A549 (cell line): ENCODE measurements around the gene RBM15. TPM values are rescaled to one million over a fixed set of nuclear protein-coding genes. Genes with fewer than 3 reads are reported as not detected.

Source experiments
- BHLHE40 ChIP-seq: IDR thresholded peaks from 2 replicates; pipeline ENCODE4 v1.6.1; 2012; ENCODE audit warnings: low read depth, low read length, inconsistent platforms
- CBX2 ChIP-seq: fragments of 200-600 bp; sonication (generic); IDR thresholded peaks from 2 replicates; pipeline ENCODE4 v1.6.1; 2016; ENCODE audit warnings: low read depth, mild to moderate bottlenecking, borderline replicate concordance
- CBX8 ChIP-seq: fragments of 200-600 bp; sonication (generic); IDR thresholded peaks from 2 replicates; pipeline ENCODE4 v1.6.1; 2016
- CEBPB ChIP-seq, 2 experiments: fragments of >200 bp in 1 of 2; sonication (Bioruptor Twin) in 1 of 2; formaldehyde crosslinking in 1 of 2; IDR thresholded peaks; 2 replicates each; pipeline ENCODE4 v1.6.1; 2012 to 2016
- CHD2 ChIP-seq: fragments of 150-350 bp; IDR thresholded peaks from 2 replicates; pipeline ENCODE4 v1.6.1; 2014; ENCODE audit warnings: low read length; ENCODE audit not compliant: partially characterized antibody
- CHD4 ChIP-seq: fragments of 200-600 bp; sonication (generic); IDR thresholded peaks from 2 replicates; pipeline ENCODE4 v1.6.1; 2016; ENCODE audit warnings: antibody characterized with exemption, mild to moderate bottlenecking, borderline replicate concordance
- EHF ChIP-seq: fragments of 250-450 bp; sonication (Bioruptor Pico); IDR thresholded peaks from 2 replicates; pipeline ENCODE4 v1.5.0; 2020; ENCODE audit warnings: mild to moderate bottlenecking
- EP300 ChIP-seq, 2 experiments: fragments of >200 bp; sonication (Bioruptor Twin); formaldehyde crosslinking; IDR thresholded peaks; 2 replicates in 1 of 2; 3 replicates in 1 of 2; pipeline ENCODE4 v1.6.1; 2016 to 2017
- ESRRA ChIP-seq: fragments of 150-350 bp; IDR thresholded peaks from 2 replicates; pipeline ENCODE4 v1.6.1; 2014; ENCODE audit warnings: mild to moderate bottlenecking, low read length, borderline replicate concordance
- FOSB ChIP-seq: fragments of 250-450 bp; sonication (Bioruptor Pico); IDR thresholded peaks from 2 replicates; pipeline ENCODE4 v1.5.0; 2020; ENCODE audit warnings: mild to moderate bottlenecking, moderate library complexity
- FOSL2 ChIP-seq, 2 experiments: fragments of 450-650 bp in 1 of 2; fragments of >200 bp in 1 of 2; sonication (Bioruptor Twin) in 1 of 2; formaldehyde crosslinking; IDR thresholded peaks; 2 replicates each; pipeline versions ENCODE4 v1.5.0 to v1.6.1; 2016 to 2020; ENCODE audit warnings: mild to moderate bottlenecking in 1 of 2, moderate library complexity in 1 of 2
- GATA3 ChIP-seq: IDR thresholded peaks from 2 replicates; pipeline ENCODE4 v1.6.1; 2012; ENCODE audit warnings: borderline replicate concordance
- HDAC2 ChIP-seq: fragments of 200-600 bp; sonication (generic); IDR thresholded peaks from 2 replicates; pipeline ENCODE4 v1.6.1; 2016
- HEYL ChIP-seq: fragments of 250-450 bp; sonication (Bioruptor Pico); IDR thresholded peaks from 2 replicates; pipeline ENCODE4 v1.8.0; 2021; ENCODE audit warnings: mild to moderate bottlenecking, moderate library complexity
- HOXA7 ChIP-seq: fragments of 250-450 bp; sonication (Bioruptor Pico); IDR thresholded peaks from 2 replicates; pipeline ENCODE4 v1.5.0; 2020; ENCODE audit warnings: mild to moderate bottlenecking, moderate library complexity
- JUN ChIP-seq, 2 experiments: fragments of >200 bp; sonication (Bioruptor Twin); formaldehyde crosslinking; IDR thresholded peaks; 2 replicates in 1 of 2; 3 replicates in 1 of 2; pipeline ENCODE4 v1.6.1; 2016 to 2017
- KDM1A ChIP-seq: fragments of 200-600 bp; sonication (generic); IDR thresholded peaks from 2 replicates; pipeline ENCODE4 v1.6.1; 2016; ENCODE audit warnings: low read depth, mild to moderate bottlenecking
- MAZ ChIP-seq: fragments of 150-350 bp; IDR thresholded peaks from 2 replicates; pipeline ENCODE4 v1.6.1; 2014; ENCODE audit warnings: antibody characterized with exemption, low read depth, low read length, borderline replicate concordance
- MYC ChIP-seq: IDR thresholded peaks from 2 replicates; pipeline ENCODE4 v1.6.1; 2012; ENCODE audit warnings: mild to moderate bottlenecking, inconsistent platforms, low read length, improper control_type of control experiment, borderline replicate concordance
- NFE2L2 ChIP-seq: fragments of 150-350 bp; conservative IDR thresholded peaks from 2 replicates; pipeline ENCODE4 v1.6.1; 2014; ENCODE audit warnings: low read length
- NR3C1 ChIP-seq: fragments of >200 bp; sonication (Bioruptor Twin); formaldehyde crosslinking; IDR thresholded peaks from 3 replicates; pipeline ENCODE4 v1.6.1; 2017
- PHF8 ChIP-seq: fragments of 200-600 bp; sonication (generic); IDR thresholded peaks from 2 replicates; pipeline ENCODE4 v1.6.1; 2016; ENCODE audit warnings: low read depth, mild to moderate bottlenecking, antibody characterized with exemption, moderate library complexity, borderline replicate concordance
- POLR2A ChIP-seq: IDR thresholded peaks from 2 replicates; pipeline ENCODE4 v1.6.1; 2012; ENCODE audit warnings: mild to moderate bottlenecking, low read length
- POLR2AphosphoS2 ChIP-seq: conservative IDR thresholded peaks from 2 replicates; pipeline ENCODE4 v1.6.1; 2012; ENCODE audit warnings: low read length, improper control_type of control experiment, inconsistent platforms
- RCOR1 ChIP-seq: fragments of 150-350 bp; IDR thresholded peaks from 2 replicates; pipeline ENCODE4 v1.6.1; 2014; ENCODE audit warnings: antibody characterized with exemption, low read length, low read depth
- REST ChIP-seq: fragments of 200-600 bp; sonication (generic); IDR thresholded peaks from 2 replicates; pipeline ENCODE4 v1.6.1; 2016; ENCODE audit warnings: antibody characterized with exemption, mild to moderate bottlenecking, moderate library complexity
- RFX5 ChIP-seq: fragments of 450-650 bp; IDR thresholded peaks from 2 replicates; pipeline ENCODE4 v1.7.1; 2014; ENCODE audit warnings: antibody characterized with exemption, mild to moderate bottlenecking, moderate library complexity
- RNF2 ChIP-seq: fragments of 200-600 bp; sonication (generic); IDR thresholded peaks from 2 replicates; pipeline ENCODE4 v1.6.1; 2016; ENCODE audit warnings: low read depth, mild to moderate bottlenecking, antibody characterized with exemption, moderate library complexity, borderline replicate concordance
- TFCP2L1 ChIP-seq: fragments of 250-450 bp; sonication (Bioruptor Pico); IDR thresholded peaks from 2 replicates; pipeline ENCODE4 v1.5.0; 2021; ENCODE audit warnings: mild to moderate bottlenecking
- TP53 ChIP-seq: fragments of 250-450 bp; sonication (Bioruptor Pico); IDR thresholded peaks from 2 replicates; pipeline ENCODE4 v1.5.0; 2021; ENCODE audit warnings: mild to moderate bottlenecking, moderate library complexity
- ZSCAN20 ChIP-seq: fragments of 250-450 bp; sonication (Bioruptor Pico); IDR thresholded peaks from 2 replicates; pipeline ENCODE4 v1.8.0; 2022; ENCODE audit warnings: mild to moderate bottlenecking, moderate library complexity
- polyA plus RNA-seq, 4 experiments: library from polyadenylated mRNA; depleted of rRNA in 3 of 4; stranded (reverse); fragments of >200 nt; fragmentation: RNase III in 1 of 4; extraction: RNeasy Plus Mini Kit Qiagen cat#74134 plus additional on column Dnase treatment in 1 of 4; gene quantifications; 2 replicates in 3 of 4; 3 replicates in 1 of 4; pipeline ENCODE4 v1.2.3, GENCODE V29; 2011 to 2017
- TF ChIP-seq, protein P1 (sequence below): IDR thresholded peaks from 2 replicates; pipeline ENCODE4 v1.6.1; 2012
- TF ChIP-seq, protein P2 (sequence below): IDR thresholded peaks from 2 replicates; pipeline ENCODE4 v1.6.1; 2012
- TF ChIP-seq, protein P3 (sequence below): fragments of 250-450 bp; sonication (Bioruptor Pico); IDR thresholded peaks from 2 replicates; pipeline ENCODE4 v1.5.0; 2020; ENCODE audit warnings: low read depth, mild to moderate bottlenecking, moderate library complexity
- TF ChIP-seq, protein P4 (sequence below): fragments of >200 bp; sonication (Bioruptor Twin); formaldehyde crosslinking; IDR thresholded peaks from 3 replicates; pipeline ENCODE4 v1.6.1; 2016

The RBM15 gene
- polyA plus RNA-seq, 2 of the 4 experiments (the other 2 are of a cell fraction) = 8.7 to 14.0 TPM

DNA sequence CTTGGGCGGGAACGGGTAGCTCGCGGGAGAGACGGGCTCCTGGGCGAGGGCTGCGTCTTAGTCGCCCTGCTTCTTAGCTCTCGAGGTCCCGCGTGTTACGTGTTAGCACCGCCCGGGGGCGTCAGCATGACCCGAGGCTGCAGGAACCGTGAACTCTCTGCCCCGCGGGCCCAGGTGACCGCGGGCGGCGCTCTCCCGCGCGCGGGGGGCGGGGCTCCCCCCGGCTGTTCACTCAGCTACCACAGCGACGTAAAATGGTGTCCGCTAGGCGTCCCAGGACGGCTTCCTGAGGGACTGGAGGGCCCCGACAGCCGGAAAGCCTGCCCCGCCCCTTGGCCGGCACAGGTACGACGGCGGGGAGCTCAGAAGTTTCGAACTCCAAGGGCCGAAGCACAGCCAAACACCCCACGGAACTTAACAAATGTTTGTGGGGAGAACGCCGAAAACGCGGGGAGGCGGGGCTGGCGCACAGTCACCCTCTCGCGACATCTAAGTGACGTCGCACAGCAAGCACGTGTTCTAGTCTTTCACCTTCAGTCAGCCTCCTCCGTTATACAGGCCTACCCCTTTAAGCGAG is 780 bp upstream of the RBM15 start (continued):
- TF ChIP-seq, protein P1, sequence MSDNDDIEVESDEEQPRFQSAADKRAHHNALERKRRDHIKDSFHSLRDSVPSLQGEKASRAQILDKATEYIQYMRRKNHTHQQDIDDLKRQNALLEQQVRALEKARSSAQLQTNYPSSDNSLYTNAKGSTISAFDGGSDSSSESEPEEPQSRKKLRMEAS = peak; percentile 85
- TF ChIP-seq ESRRA (no peak), CBX2 (no peak), RFX5 (no peak), RCOR1 (no peak), EP300 (IDR thresholded peaks at IDR 0.05) (no peak; a peak in 1 of 5 replicates), TFCP2L1 (CRISPR knock-in tag) (no peak), PHF8 (peak; percentile 78), FOSL2 (IDR thresholded peaks at IDR 0.05) (no peak), FOSL2 (CRISPR knock-in tag; IDR thresholded peaks at IDR 0.05) (peak; percentile 11; the same call in 1 of the 2 replicates), CEBPB (IDR thresholded peaks at IDR 0.05) (no peak), HDAC2 (no peak), HEYL (CRISPR knock-in tag) (no peak), CBX8 (no peak), GATA3 (peak; percentile 22; the same call in 1 of the 2 replicates), TP53 (no peak), FOSB (no peak), HOXA7 (CRISPR knock-in tag) (no peak), ZSCAN20 (CRISPR knock-in tag) (no peak), REST (no peak), NFE2L2 (no peak), RNF2 (no peak), CHD2 (no peak), BHLHE40 (no peak), MYC (peak; percentile 12; the same call in 1 of the 2 replicates), POLR2A (peak; percentile 65), KDM1A (no peak), NR3C1 (no peak), EHF (CRISPR knock-in tag) (no peak), POLR2AphosphoS2 (no peak), MAZ (0 out of 2 replicates have a peak, but pooled peaks have one; percentile 9), JUN (IDR thresholded peaks at IDR 0.05) (peak in 1 of 2 experiments; percentile 78; a peak in 3 of 5 replicates), CHD4 (no peak)
- TF ChIP-seq, protein P2, sequence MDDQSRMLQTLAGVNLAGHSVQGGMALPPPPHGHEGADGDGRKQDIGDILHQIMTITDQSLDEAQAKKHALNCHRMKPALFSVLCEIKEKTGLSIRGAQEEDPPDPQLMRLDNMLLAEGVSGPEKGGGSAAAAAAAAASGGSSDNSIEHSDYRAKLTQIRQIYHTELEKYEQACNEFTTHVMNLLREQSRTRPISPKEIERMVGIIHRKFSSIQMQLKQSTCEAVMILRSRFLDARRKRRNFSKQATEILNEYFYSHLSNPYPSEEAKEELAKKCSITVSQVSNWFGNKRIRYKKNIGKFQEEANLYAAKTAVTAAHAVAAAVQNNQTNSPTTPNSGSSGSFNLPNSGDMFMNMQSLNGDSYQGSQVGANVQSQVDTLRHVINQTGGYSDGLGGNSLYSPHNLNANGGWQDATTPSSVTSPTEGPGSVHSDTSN = no peak; the same call in 1 of the 2 replicates
- TF ChIP-seq, protein P3, sequence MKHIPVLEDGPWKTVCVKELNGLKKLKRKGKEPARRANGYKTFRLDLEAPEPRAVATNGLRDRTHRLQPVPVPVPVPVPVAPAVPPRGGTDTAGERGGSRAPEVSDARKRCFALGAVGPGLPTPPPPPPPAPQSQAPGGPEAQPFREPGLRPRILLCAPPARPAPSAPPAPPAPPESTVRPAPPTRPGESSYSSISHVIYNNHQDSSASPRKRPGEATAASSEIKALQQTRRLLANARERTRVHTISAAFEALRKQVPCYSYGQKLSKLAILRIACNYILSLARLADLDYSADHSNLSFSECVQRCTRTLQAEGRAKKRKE (CRISPR knock-in tag) = no peak
- TF ChIP-seq, protein P4, sequence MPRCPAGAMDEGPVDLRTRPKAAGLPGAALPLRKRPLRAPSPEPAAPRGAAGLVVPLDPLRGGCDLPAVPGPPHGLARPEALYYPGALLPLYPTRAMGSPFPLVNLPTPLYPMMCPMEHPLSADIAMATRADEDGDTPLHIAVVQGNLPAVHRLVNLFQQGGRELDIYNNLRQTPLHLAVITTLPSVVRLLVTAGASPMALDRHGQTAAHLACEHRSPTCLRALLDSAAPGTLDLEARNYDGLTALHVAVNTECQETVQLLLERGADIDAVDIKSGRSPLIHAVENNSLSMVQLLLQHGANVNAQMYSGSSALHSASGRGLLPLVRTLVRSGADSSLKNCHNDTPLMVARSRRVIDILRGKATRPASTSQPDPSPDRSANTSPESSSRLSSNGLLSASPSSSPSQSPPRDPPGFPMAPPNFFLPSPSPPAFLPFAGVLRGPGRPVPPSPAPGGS = peak; percentile 39; the same call in 1 of the 3 replicates
- TF ChIP-seq, all 56 proteins: peak for 15
